HG02623 (cell line): ENCODE data around the gene TDRD9.
"Not testable (repeated sequence)": the region's sequence is repeated elsewhere in the genome, so short reads cannot be mapped to it uniquely, and the experiment has no call there.

ENCODE experiments used
- ATAC-seq: cut with Tn5 transposase; IDR thresholded peaks from one replicate; pipeline ENCODE4 v1.9.1; 2021; ENCODE audit warnings: moderate library complexity; ENCODE audit not compliant: unreplicated experiment

The TDRD9 gene

GRCh38 chr14:103920981-103921854 lies 7.0 kb upstream of the TDRD9 start:
- peak; percentile 96 for ATAC-seq

DNA sequence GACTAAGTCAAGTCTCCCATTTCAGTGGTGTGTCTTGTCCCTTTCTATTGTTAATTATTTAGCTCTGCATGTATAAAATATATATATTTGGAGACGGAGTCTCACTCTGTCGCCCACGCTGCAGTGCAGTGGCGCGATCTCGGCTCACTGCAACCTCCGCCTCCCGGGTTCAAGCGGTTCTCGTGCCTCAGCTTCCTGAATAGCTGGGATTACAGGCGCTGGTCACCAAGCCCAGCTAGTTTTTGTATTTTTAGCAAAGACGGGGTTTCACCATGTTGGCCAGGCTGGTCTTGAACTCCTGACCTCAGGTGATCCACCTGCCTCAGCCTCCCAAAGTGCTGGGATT lies 6.4 kb upstream of the TDRD9 start:
- ATAC-seq: not testable (repeated sequence)

- ATAC-seq: no peak
These were observed 4.4 kb upstream of the TDRD9 start for GRCh38 chr14:103923863-103924262.

DNA sequence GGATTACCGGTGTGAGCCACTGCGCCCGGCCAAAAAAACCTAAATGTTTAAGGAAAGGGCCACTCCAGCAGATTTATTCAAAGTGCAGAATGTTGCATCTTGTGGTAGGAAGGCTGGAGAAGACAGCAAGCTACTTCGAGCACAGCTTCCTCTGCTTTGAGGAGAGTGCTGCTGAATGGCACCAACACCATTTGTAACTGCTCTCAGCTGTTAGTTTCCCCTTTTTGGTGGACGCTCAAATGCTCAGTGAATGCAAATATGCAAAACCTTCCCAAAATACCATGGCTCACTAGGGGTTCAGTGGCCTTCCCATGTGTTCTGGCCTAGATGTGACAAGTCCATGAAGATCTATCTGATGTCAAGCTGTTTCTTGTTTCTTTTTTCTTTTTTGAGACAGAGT lies 2.9 kb upstream of the TDRD9 start:
- no peak for ATAC-seq

DNA sequence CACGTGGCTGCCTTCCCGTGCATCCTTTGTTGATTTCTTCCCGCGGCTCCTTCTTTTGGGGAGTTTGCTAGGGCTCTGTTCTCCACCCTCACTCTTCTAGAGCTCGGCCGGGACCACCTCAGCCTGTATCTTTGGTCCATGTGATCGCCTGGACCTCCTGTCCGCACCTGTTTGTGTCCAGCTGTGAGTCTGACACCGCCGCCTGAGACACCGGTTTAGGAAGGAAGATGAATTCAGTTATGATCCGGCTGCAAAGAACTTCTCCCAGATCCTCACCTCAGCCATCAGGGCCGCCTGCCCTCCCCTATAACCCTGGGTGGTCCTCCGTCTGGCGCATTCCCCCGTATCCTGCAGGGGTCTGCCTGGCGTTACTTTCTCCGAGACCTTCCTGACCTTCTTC lies 690 bp upstream of the TDRD9 start:
- ATAC-seq: no peak

DNA sequence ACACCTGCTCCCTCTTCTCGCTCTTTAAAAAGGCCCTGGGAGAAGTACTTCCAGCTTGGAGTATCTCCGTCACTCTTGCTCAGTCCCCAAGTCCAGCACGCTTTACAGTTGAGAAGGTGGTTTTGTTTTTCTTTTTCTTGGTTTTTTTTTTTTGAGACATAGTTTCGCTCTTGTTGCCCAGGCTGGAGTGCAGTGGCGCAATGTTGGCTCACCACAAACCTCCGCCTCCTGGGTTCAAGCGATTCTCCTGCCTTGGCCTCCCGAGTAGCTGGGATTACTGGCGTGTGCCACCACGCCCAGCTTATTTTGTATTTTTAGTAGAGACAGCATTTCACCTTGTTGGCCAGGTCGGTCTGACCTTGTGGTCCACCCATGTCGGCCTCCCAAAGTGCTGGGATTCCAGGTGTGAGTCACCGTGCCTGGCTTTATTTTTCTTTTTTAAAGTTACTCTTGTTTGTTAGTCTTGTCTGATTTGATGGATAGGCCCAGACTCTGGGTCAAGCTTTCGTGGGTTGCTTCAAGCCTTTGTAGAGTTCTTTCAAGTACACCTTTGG lies 1.9 kb downstream of the TDRD9 start:
- ATAC-seq: no peak

DNA sequence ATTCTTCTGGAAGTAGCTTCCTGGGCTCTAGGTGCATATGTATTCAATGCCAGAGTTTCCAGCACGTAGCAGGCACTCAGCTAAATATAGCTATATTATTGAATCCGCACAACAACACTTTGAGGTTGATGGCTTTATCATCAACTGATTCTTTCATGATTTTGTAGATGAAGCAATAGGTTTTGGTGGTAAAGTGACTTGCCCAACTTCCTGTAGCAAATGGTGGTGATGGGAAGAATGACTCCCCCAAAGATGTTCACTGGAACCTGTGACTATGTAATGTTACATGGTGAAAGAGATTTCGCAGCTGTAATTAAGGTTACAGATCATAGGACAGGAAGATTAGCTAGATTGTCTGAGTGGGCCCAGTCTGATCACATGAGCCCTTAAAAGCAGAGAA lies 3.2 kb downstream of the TDRD9 start:
- ATAC-seq: no peak

- ATAC-seq: no peak
These were observed 4.7 kb downstream of the TDRD9 start for GRCh38 chr14:103932791-103933490.

DNA sequence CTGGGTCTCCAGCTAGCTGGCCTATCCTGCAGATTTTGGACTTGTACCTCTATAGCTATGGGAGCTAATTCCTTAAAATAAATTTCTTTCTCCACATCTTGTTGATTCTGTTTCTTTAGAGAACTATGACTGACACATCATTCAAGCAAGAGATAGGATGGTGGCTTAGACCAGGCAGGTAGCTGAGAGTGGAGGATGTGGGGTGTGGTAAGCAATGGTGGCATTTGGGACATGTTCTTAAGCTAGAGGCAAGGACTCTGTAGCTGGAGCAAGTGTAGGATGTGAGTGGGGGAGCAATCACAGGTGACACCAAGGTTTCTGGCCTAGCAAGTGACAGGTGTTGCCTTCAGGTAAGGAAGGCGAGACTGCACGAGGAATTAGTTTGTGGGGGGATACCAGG lies 6.8 kb downstream of the TDRD9 start:
- no peak for ATAC-seq

GRCh38 chr14:103941462-103941861 lies 13.2 kb downstream of the TDRD9 start:
- no peak for ATAC-seq

- no peak for ATAC-seq
These were observed 13.9 kb downstream of the TDRD9 start, which contains the start of gene RD3L for GRCh38 chr14:103941973-103942736. Gene RD3L (minus strand): TSS chr14:103942529. CDS start chr14:103941695, 834 bp downstream.

DNA sequence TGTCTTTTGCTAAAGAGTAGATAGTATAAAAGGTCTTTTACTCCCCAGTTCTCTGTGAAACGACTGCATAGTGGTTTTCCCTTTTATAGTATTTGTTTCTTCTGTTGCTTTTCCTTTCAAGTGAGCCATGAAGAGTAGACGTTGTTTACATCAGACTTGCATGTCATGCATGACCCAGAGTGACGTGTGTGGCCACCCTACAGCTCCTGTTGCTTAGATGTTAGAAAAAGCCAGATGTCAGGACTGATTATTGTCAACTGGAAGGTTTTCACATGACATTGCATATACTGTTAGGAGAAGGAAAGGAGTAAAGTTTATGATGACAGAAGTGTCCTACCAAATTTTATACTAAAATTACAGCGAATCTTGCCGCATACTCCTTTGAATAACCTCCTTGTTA lies 15.4 kb downstream of the TDRD9 start:
- no peak for ATAC-seq

DNA sequence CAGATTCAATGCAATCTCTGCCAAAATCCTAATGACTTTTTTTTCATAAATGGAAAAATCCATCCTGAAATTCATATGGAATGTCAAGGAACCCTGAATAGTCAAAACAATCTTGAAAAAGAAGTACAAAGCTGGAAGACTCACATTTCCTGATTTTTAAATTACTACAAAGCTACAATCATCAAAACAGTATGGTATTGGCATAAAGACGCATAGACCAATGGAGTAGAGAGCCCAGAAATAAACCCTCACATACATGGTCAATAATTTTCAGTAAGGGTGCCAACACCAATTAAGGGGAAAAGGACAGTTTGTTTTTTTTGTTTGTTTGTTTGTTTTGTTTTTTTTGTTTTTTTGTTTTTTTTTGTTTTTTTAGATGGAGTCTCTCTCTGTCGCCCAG lies 18.7 kb downstream of the TDRD9 start:
- ATAC-seq: no peak

DNA sequence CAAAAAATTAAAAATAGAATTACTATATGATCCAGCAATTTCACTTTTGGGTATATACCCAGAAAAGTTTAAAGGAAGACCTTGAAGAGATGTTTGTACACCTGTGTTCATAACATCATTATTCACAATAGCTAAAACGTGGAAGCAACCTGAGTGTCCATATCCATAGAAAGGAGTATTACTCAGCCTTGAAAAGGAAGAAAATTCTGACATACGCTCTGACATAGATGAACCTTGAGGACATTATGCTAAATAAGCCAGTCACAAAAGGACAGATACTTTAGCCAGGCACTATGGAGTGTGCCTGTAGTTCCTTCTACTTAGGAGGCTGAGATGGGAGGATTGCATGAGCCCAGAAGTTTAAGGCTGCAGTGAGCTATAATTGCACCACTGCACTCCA lies 20.2 kb downstream of the TDRD9 start:
- no peak for ATAC-seq

DNA sequence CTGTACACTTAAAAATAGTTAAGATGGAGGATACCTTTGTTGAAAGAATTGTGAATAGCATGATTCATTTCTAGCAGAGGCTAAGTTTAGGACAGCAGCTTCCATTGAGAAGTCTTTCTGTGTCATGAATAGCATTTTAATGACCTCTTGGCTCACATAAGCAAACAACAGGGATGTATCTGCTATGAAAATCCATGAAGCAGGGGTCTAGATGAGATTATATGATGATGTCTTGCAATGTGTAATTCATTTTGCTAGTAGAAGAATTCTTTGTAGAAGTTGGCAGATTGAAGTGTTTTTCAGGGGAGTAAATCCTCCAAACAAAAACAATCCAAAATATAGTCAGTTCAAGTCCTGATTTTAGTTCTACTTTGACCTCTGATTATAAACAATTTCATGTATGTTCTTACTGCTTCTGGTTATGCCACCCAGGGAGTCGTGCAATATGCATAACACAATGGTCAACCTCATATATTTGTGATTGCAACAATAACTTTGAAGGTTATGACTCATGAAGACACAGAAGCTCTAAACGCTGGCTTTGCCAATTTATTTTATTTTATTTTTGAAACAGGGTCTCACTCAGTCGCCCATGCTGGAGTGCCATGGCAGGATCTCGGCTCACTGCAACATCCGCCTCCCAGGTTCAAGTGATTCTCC lies 21.0 kb downstream of the TDRD9 start:
- no peak for ATAC-seq

DNA sequence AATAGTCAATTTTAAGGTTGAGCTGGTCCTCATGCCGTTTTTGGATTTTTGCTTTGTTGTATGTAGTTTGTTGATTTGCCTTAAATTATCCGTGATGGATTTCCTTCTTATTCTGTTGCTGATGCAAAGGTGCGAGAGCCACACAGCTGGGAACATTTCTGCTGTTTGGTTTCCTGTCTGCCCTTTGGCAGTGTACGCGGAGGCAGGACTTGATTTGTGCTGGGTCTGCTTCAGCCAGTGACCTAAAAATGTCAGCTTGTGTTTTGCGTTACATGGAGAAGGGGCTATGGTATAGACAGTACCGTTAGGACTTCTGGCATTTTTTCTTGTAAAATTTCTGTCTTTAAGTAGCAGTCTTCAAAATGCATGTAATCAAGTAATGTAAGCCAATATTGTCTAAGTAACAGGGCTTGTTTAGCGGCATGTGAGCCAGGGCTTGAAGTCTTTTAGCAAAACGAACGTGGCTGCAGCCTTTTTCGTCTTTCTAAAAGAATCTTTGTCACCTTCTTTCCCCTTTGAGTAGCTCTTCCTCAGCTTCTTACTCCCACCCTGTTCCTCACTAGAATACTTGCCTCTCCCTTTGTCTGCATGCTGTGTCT lies 32.3 kb downstream of the TDRD9 start:
- no peak for ATAC-seq

DNA sequence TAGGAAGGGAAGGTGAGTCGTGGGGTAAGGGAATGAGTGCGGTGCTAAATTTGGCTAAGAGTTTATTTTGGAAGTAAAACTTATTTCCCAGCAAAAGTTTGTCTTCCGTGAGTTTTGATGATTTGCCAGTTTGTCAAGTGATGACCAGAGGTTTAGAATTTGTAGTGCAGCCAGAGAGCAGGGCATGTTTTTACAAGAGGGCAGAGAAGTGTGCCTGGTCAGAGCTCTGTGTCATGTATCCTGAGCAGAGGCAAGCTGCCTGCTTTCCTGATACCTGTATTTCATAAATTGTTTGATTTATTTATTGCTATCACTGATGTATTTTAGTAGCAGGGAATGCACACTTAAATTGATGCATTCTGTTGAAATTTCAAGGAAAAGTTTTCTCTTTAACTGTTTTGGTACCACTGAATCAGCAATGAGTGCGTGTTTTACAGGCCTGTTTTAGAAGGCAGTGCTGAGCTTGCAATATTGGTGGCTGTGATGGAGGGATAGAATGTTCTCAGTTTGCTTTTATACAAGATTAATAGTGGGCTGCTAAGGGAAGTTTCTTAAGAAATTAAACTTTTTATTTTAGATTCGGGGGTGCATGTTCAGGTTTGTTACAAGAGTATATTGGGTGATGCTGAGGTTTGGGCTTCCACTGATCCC lies 33.8 kb downstream of the TDRD9 start:
- no peak for ATAC-seq

DNA sequence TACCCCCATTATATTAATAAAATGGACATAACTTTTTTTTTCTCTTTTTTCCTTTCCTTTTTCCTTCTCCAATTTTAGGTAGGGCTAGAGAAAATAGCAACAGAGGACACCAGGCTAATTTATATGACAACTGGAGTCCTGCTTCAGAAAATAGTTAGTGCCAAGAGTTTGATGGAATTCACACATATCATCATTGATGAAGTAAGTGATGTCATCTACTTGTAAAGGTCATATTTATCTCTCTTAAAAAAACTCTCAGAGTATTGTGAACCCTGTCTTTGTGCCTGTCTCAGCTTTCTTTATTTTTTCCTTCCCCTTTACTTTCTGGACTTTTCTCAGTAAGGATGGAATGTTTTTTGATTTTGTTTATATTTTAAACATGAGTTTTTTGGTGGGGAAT lies 38.4 kb downstream of the TDRD9 start:
- no peak for ATAC-seq

GRCh38 chr14:103969961-103970360 lies 41.7 kb downstream of the TDRD9 start:
- no peak for ATAC-seq

DNA sequence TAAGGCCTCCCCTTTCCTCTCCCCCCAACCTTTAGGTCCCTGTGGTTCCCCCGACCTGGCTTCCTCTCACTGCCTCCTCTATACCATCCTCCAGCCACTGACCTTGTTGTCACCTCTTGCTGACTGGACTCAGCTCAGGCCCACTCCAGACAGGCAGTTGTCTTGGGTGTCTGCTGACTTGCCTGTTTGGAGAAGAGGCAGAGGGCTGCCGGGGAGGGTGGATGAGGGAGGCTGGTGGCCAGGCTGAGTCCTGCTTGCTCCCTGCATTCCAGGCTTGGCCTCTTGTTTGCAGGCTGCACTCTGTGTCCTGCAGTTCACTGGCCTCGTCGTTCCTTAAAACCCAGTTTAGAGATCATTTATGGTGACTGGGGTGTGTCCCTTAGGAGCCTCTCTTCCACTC lies 45.1 kb downstream of the TDRD9 start:
- no peak for ATAC-seq
